ENCODE measurements around the gene CCIN.
"Not testable (repeated sequence)": the region's sequence is repeated elsewhere in the genome, so short reads cannot be mapped to it uniquely, and the experiment has no call there.

The CCIN gene

GRCh38 chr9:36166168-36166927 is 2.8 kb upstream of the CCIN start:
- peak overlapping the region; percentile 44; the same call in 1 of the 2 replicates for H3K4me3 ChIP-seq (ENCODE audit: low read length)
- peak; percentile 70 for DNase-seq (ENCODE audit: low read depth, low spot score)
- H3K4me1 ChIP-seq (ENCODE audit: control insufficient read depth, insufficient read depth, low read length) = peaks cover 10% of the 10 kb centered on the region
- WGBS (ENCODE audit: insufficient coverage, insufficient read length) = no CpG with 5 or more reads among the region's 58 CpGs
- H3K9me3 ChIP-seq (ENCODE audit: control insufficient read depth, insufficient read depth, low read length) = no peaks in the 10 kb centered on the region
- no peaks in the 10 kb centered on the region for H3K36me3 ChIP-seq (ENCODE audit: control insufficient read depth, insufficient read depth, low read length)
- H3K27me3 ChIP-seq (ENCODE audit: control insufficient read depth, insufficient read depth, low read length) = no peaks in the 10 kb centered on the region
- H3K27ac ChIP-seq (ENCODE audit: low read length) = no peak overlapping the region

GRCh38 chr9:36169708-36170107 is 520 bp downstream of the CCIN start:
- H3K27me3 ChIP-seq (ENCODE audit: control insufficient read depth, insufficient read depth, low read length) = no peaks in the 10 kb centered on the region
- no peak for DNase-seq (ENCODE audit: low read depth, low spot score)
- H3K27ac ChIP-seq (ENCODE audit: low read length) = no peak overlapping the region
- H3K36me3 ChIP-seq (ENCODE audit: control insufficient read depth, insufficient read depth, low read length) = no peaks in the 10 kb centered on the region
- no peaks in the 10 kb centered on the region for H3K9me3 ChIP-seq (ENCODE audit: control insufficient read depth, insufficient read depth, low read length)
- H3K4me3 ChIP-seq (ENCODE audit: low read length) = no peak overlapping the region
- H3K4me1 ChIP-seq (ENCODE audit: control insufficient read depth, insufficient read depth, low read length) = peaks cover 3% of the 10 kb centered on the region; the same call in 1 of the 2 replicates
- no CpG with 5 or more reads among the region's 17 CpGs for WGBS (ENCODE audit: insufficient coverage, insufficient read length)

- DNase-seq (ENCODE audit: low read depth, low spot score) = no peak
- Histone ChIP-seq H3K9me3 (ENCODE audit: control insufficient read depth, insufficient read depth, low read length) (no peaks in the 10 kb centered on the region), H3K4me3 (ENCODE audit: low read length) (no peak overlapping the region), H3K27me3 (ENCODE audit: control insufficient read depth, insufficient read depth, low read length) (no peaks in the 10 kb centered on the region), H3K4me1 (ENCODE audit: control insufficient read depth, insufficient read depth, low read length) (no peaks in the 10 kb centered on the region), H3K27ac (ENCODE audit: low read length) (no peak overlapping the region), H3K36me3 (ENCODE audit: control insufficient read depth, insufficient read depth, low read length) (no peaks in the 10 kb centered on the region)
- no CpG with 5 or more reads among the region's 13 CpGs for WGBS (ENCODE audit: insufficient coverage, insufficient read length)
These were observed 1.3 kb downstream of the CCIN start for GRCh38 chr9:36170531-36170930.

GRCh38 chr9:36173861-36174260 is 4.7 kb downstream of the CCIN start:
- WGBS (ENCODE audit: insufficient coverage, insufficient read length) = no CpG with 5 or more reads among the region's 2 CpGs
- H3K36me3 ChIP-seq (ENCODE audit: control insufficient read depth, insufficient read depth, low read length) = no peaks in the 10 kb centered on the region
- DNase-seq (ENCODE audit: low read depth, low spot score) = no peak

GRCh38 chr9:36174271-36174670 is 5.1 kb downstream of the CCIN start:
- Histone ChIP-seq H3K27me3 (ENCODE audit: control insufficient read depth, insufficient read depth, low read length) (no peaks in the 10 kb centered on the region), H3K9me3 (ENCODE audit: control insufficient read depth, insufficient read depth, low read length) (no peaks in the 10 kb centered on the region), H3K27ac (ENCODE audit: low read length) (no peak overlapping the region), H3K36me3 (ENCODE audit: control insufficient read depth, insufficient read depth, low read length) (no peaks in the 10 kb centered on the region), H3K4me1 (ENCODE audit: control insufficient read depth, insufficient read depth, low read length) (no peaks in the 10 kb centered on the region), H3K4me3 (ENCODE audit: low read length) (no peak overlapping the region)
- no CpG with 5 or more reads among the region's 7 CpGs for WGBS (ENCODE audit: insufficient coverage, insufficient read length)
- DNase-seq (ENCODE audit: low read depth, low spot score) = no peak

More at GRCh38 chr9:36173861-36174260, 4.7 kb downstream of the CCIN start:
- Histone ChIP-seq H3K4me3 (ENCODE audit: low read length) (no peak overlapping the region), H3K9me3 (ENCODE audit: control insufficient read depth, insufficient read depth, low read length) (no peaks in the 10 kb centered on the region), H3K4me1 (ENCODE audit: control insufficient read depth, insufficient read depth, low read length) (no peaks in the 10 kb centered on the region), H3K27me3 (ENCODE audit: control insufficient read depth, insufficient read depth, low read length) (no peaks in the 10 kb centered on the region), H3K27ac (ENCODE audit: low read length) (no peak overlapping the region)

GRCh38 chr9:36174731-36175130 is 5.5 kb downstream of the CCIN start:
- no peak for DNase-seq (ENCODE audit: low read depth, low spot score)
- Histone ChIP-seq H3K4me1 (ENCODE audit: control insufficient read depth, insufficient read depth, low read length) (no peaks in the 10 kb centered on the region), H3K4me3 (ENCODE audit: low read length) (no peak overlapping the region), H3K27me3 (ENCODE audit: control insufficient read depth, insufficient read depth, low read length) (no peaks in the 10 kb centered on the region), H3K36me3 (ENCODE audit: control insufficient read depth, insufficient read depth, low read length) (no peaks in the 10 kb centered on the region), H3K27ac (ENCODE audit: low read length) (no peak overlapping the region), H3K9me3 (ENCODE audit: control insufficient read depth, insufficient read depth, low read length) (no peaks in the 10 kb centered on the region)
- WGBS (ENCODE audit: insufficient coverage, insufficient read length) = no CpG with 5 or more reads among the region's 3 CpGs

- not testable (repeated sequence) for DNase-seq (ENCODE audit: low read depth, low spot score); H3K27ac ChIP-seq (ENCODE audit: low read length); H3K27me3 ChIP-seq (ENCODE audit: control insufficient read depth, insufficient read depth, low read length); H3K4me3 ChIP-seq (ENCODE audit: low read length); H3K9me3 ChIP-seq (ENCODE audit: control insufficient read depth, insufficient read depth, low read length); H3K4me1 ChIP-seq (ENCODE audit: control insufficient read depth, insufficient read depth, low read length); H3K36me3 ChIP-seq (ENCODE audit: control insufficient read depth, insufficient read depth, low read length)
- no CpG with 5 or more reads among the region's 3 CpGs for WGBS (ENCODE audit: insufficient coverage, insufficient read length)
These were observed 6.0 kb downstream of the CCIN start for GRCh38 chr9:36175209-36175608.

GRCh38 chr9:36176496-36176895 is 7.3 kb downstream of the CCIN start:
- not testable (repeated sequence) for H3K36me3 ChIP-seq (ENCODE audit: control insufficient read depth, insufficient read depth, low read length); H3K27me3 ChIP-seq (ENCODE audit: control insufficient read depth, insufficient read depth, low read length); DNase-seq (ENCODE audit: low read depth, low spot score); H3K4me1 ChIP-seq (ENCODE audit: control insufficient read depth, insufficient read depth, low read length); H3K27ac ChIP-seq (ENCODE audit: low read length); H3K9me3 ChIP-seq (ENCODE audit: control insufficient read depth, insufficient read depth, low read length); H3K4me3 ChIP-seq (ENCODE audit: low read length)
- no CpG with 5 or more reads among the region's 10 CpGs for WGBS (ENCODE audit: insufficient coverage, insufficient read length)

GRCh38 chr9:36177571-36177970 is 8.4 kb downstream of the CCIN start:
- no peaks in the 10 kb centered on the region for H3K4me1 ChIP-seq (ENCODE audit: control insufficient read depth, insufficient read depth, low read length)
- DNase-seq (ENCODE audit: low read depth, low spot score) = no peak
- no peaks in the 10 kb centered on the region for H3K36me3 ChIP-seq (ENCODE audit: control insufficient read depth, insufficient read depth, low read length)
- H3K27ac ChIP-seq (ENCODE audit: low read length) = no peak overlapping the region
- WGBS (ENCODE audit: insufficient coverage, insufficient read length) = no CpG with 5 or more reads among the region's 4 CpGs
- no peaks in the 10 kb centered on the region for H3K27me3 ChIP-seq (ENCODE audit: control insufficient read depth, insufficient read depth, low read length)
- no peak overlapping the region for H3K4me3 ChIP-seq (ENCODE audit: low read length)
- no peaks in the 10 kb centered on the region for H3K9me3 ChIP-seq (ENCODE audit: control insufficient read depth, insufficient read depth, low read length)

- not testable (repeated sequence) for H3K4me3 ChIP-seq (ENCODE audit: low read length); H3K27ac ChIP-seq (ENCODE audit: low read length); H3K9me3 ChIP-seq (ENCODE audit: control insufficient read depth, insufficient read depth, low read length); DNase-seq (ENCODE audit: low read depth, low spot score); H3K4me1 ChIP-seq (ENCODE audit: control insufficient read depth, insufficient read depth, low read length); H3K36me3 ChIP-seq (ENCODE audit: control insufficient read depth, insufficient read depth, low read length); H3K27me3 ChIP-seq (ENCODE audit: control insufficient read depth, insufficient read depth, low read length)
- no CpG with 5 or more reads among the region's 6 CpGs for WGBS (ENCODE audit: insufficient coverage, insufficient read length)
These were observed 11.1 kb downstream of the CCIN start for GRCh38 chr9:36180243-36180642.

GRCh38 chr9:36187414-36187813 is 18.2 kb downstream of the CCIN start:
- DNase-seq (ENCODE audit: low read depth, low spot score) = no peak
- H3K9me3 ChIP-seq (ENCODE audit: control insufficient read depth, insufficient read depth, low read length) = no peaks in the 10 kb centered on the region
- H3K36me3 ChIP-seq (ENCODE audit: control insufficient read depth, insufficient read depth, low read length) = no peaks in the 10 kb centered on the region
- H3K4me1 ChIP-seq (ENCODE audit: control insufficient read depth, insufficient read depth, low read length) = no peaks in the 10 kb centered on the region
- H3K27me3 ChIP-seq (ENCODE audit: control insufficient read depth, insufficient read depth, low read length) = no peaks in the 10 kb centered on the region
- H3K27ac ChIP-seq (ENCODE audit: low read length) = no peak overlapping the region
- H3K4me3 ChIP-seq (ENCODE audit: low read length) = no peak overlapping the region
